ENCODE results near the gene PAGR1.

The PAGR1 gene

GRCh38 chr16:29848420-29849297 is 32.7 kb downstream of the PAGR1 start (continued):
- TF ChIP-seq ZSCAN30 (tag by site-specific recombination; IDR thresholded peaks at IDR 0.05) (no peak), ZNF626 (tag by site-specific recombination; IDR thresholded peaks at IDR 0.05) (no peak), ZNF580 (tag by site-specific recombination; IDR thresholded peaks at IDR 0.05) (0 out of 2 replicates have a peak, but pooled peaks have one; percentile 16), ZNF24 (tag by site-specific recombination; IDR thresholded peaks at IDR 0.05) (no peak)

GRCh38 chr16:29849505-29849904 is 33.6 kb downstream of the PAGR1 start:
- Histone ChIP-seq H3K9me3 (ENCODE audit: control insufficient read depth, insufficient read depth, low read depth, low read length) (no peaks in the 10 kb centered on the region), H3K36me3 (ENCODE audit: control insufficient read depth in 2 of 2, insufficient read depth in 1 of 2, low read length in 2 of 2) (peaks cover 0 to 9% of the 10 kb centered on the region in 2 experiments; a peak in 1 of 3 replicates), H3K4me3 (ENCODE audit: low read depth, low read length) (no peak overlapping the region), H3K4me1 (ENCODE audit: control insufficient read depth, insufficient read depth, low read length) (no peaks in the 10 kb centered on the region), H3K27ac (ENCODE audit: extremely low read depth, low read depth, low read length) (no peak overlapping the region)
- ChIA-PET CTCF (interaction anchor here (0.6 to 5.0 kb wide), 25 partner anchors 10 to 1189 kb away, joined by 3 to 74 read pairs (median 9); partner anchors contain the start of genes ASPHD1, C16orf92, HSD3B7 and MAZ), POLR2A (interaction anchor here (1.0 to 3.2 kb wide), 3 partner anchors 29 to 65 kb away, joined by 5 to 13 read pairs (median 8); partner anchors contain the start of gene MVP)
- no peak for TF ChIP-seq KLF7 (tag by site-specific recombination; IDR thresholded peaks at IDR 0.05; ENCODE audit: borderline replicate concordance)
- TF ChIP-seq, protein P1, sequence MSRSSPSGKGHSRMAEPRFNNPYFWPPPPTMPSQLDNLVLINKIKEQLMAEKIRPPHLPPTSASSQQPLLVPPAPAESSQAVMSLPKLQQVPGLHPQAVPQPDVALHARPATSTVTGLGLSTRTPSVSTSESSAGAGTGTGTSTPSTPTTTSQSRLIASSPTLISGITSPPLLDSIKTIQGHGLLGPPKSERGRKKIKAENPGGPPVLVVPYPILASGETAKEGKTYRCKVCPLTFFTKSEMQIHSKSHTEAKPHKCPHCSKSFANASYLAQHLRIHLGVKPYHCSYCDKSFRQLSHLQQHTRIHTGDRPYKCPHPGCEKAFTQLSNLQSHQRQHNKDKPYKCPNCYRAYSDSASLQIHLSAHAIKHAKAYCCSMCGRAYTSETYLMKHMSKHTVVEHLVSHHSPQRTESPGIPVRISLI (tag by site-specific recombination; IDR thresholded peaks at IDR 0.05) = peak; percentile 68; the same call in 1 of the 2 replicates
- peak; percentile 69 for TF ChIP-seq EGR2 (tag by site-specific recombination; IDR thresholded peaks at IDR 0.05; ENCODE audit: low read depth)
- no peak for TF ChIP-seq HIC1 (tag by site-specific recombination; IDR thresholded peaks at IDR 0.05)
- TF ChIP-seq ZBTB17 (tag by site-specific recombination; IDR thresholded peaks at IDR 0.05) = 0 out of 2 replicates have a peak, but pooled peaks have one; percentile 23
- no peak for TF ChIP-seq ZNF692 (tag by site-specific recombination; IDR thresholded peaks at IDR 0.05)
- no peak for TF ChIP-seq ZBTB48 (tag by site-specific recombination; IDR thresholded peaks at IDR 0.05)
- TF ChIP-seq, protein P2, sequence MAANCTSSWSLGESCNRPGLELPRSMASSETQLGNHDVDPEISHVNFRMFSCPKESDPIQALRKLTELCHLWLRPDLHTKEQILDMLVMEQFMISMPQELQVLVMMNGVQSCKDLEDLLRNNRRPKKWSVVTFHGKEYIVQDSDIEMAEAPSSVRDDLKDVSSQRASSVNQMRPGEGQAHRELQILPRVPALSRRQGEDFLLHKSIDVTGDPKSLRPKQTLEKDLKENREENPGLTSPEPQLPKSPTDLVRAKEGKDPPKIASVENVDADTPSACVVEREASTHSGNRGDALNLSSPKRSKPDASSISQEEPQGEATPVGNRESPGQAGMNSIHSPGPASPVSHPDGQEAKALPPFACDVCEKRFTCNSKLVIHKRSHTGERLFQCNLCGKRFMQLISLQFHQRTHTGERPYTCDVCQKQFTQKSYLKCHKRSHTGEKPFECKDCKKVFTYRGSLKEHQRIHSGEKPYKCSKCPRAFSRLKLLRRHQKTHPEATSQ (tag by site-specific recombination; IDR thresholded peaks at IDR 0.05) = no peak
- TF ChIP-seq ZNF629 (tag by site-specific recombination; IDR thresholded peaks at IDR 0.05) = no peak
- no peak for TF ChIP-seq ZNF747 (tag by site-specific recombination; IDR thresholded peaks at IDR 0.05)
- TF ChIP-seq ZNF311 (tag by site-specific recombination; IDR thresholded peaks at IDR 0.05; ENCODE audit: borderline replicate concordance) = no peak
- no peak for TF ChIP-seq ZNF211 (tag by site-specific recombination; IDR thresholded peaks at IDR 0.05; ENCODE audit: low read depth)
- peak; percentile 61 for TF ChIP-seq ZFHX2 (tag by site-specific recombination; conservative IDR thresholded peaks at IDR 0.05)
- peak; percentile 78 for TF ChIP-seq ZNF341 (tag by site-specific recombination; IDR thresholded peaks at IDR 0.05; ENCODE audit: low read depth)
- TF ChIP-seq INSM2 (tag by site-specific recombination; IDR thresholded peaks at IDR 0.05) = peak; percentile 70
- TF ChIP-seq ZNF600 (tag by site-specific recombination; IDR thresholded peaks at IDR 0.05) = peak; percentile 14; the same call in 1 of the 2 replicates
